ENCODE measurements around the gene ASPN.

DNA sequence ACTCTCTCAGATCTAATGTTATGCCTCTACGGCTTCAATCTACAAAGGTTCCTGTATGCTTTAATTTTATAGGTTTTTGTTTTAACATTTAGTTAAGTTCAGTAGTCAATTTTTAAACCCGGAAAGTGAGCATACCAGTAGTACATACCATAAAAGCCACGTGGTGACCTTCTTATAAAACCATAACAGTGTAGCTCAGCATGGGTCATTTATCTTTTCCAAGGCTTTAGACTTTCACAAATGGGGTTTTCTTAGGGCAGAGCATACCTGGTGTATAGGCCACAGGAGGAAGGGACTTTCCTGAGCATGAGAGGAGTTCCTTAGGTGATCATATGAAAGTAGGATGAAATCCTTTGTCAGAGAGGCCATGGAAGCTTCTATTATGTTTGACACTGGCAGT lies 30.3 kb upstream of the ASPN start:
- TF ChIP-seq, protein P1, sequence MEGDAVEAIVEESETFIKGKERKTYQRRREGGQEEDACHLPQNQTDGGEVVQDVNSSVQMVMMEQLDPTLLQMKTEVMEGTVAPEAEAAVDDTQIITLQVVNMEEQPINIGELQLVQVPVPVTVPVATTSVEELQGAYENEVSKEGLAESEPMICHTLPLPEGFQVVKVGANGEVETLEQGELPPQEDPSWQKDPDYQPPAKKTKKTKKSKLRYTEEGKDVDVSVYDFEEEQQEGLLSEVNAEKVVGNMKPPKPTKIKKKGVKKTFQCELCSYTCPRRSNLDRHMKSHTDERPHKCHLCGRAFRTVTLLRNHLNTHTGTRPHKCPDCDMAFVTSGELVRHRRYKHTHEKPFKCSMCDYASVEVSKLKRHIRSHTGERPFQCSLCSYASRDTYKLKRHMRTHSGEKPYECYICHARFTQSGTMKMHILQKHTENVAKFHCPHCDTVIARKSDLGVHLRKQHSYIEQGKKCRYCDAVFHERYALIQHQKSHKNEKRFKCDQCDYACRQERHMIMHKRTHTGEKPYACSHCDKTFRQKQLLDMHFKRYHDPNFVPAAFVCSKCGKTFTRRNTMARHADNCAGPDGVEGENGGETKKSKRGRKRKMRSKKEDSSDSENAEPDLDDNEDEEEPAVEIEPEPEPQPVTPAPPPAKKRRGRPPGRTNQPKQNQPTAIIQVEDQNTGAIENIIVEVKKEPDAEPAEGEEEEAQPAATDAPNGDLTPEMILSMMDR (IDR thresholded peaks at IDR 0.05) = no peak
- TF ChIP-seq POLR2A (IDR thresholded peaks at IDR 0.05) = no peak

Measured in uterus (tissue), 2 donors.